HG02943 (cell line): ENCODE data around the gene DCUN1D3.

Experiments used
- ATAC-seq: cut with Tn5 transposase; IDR thresholded peaks from one replicate; pipeline ENCODE4 v1.9.1; 2021; ENCODE audit warnings: mild to moderate bottlenecking, low read depth, moderate library complexity; ENCODE audit not compliant: unreplicated experiment

Gene DCUN1D3

GRCh38 chr16:20897253-20897897 is 2.8 kb downstream of the DCUN1D3 start:
- ATAC-seq, result no peak

- ATAC-seq, result no peak
These were observed 5.8 kb downstream of the DCUN1D3 start for GRCh38 chr16:20894388-20894787.

- no peak for ATAC-seq
These were observed 10.4 kb downstream of the DCUN1D3 start for GRCh38 chr16:20889625-20890275.

- ATAC-seq, result no peak
These were observed 13.0 kb downstream of the DCUN1D3 start for GRCh38 chr16:20887207-20887606.

GRCh38 chr16:20886320-20886719 is 13.8 kb downstream of the DCUN1D3 start:
- ATAC-seq, result no peak

GRCh38 chr16:20884240-20884556 is 16.0 kb downstream of the DCUN1D3 start:
- no peak for ATAC-seq

GRCh38 chr16:20883554-20884239 is 16.5 kb downstream of the DCUN1D3 start:
- no peak for ATAC-seq

- ATAC-seq, result no peak
These were observed 18.7 kb downstream of the DCUN1D3 start for GRCh38 chr16:20881503-20881878.

- no peak for ATAC-seq
These were observed 19.2 kb downstream of the DCUN1D3 start for GRCh38 chr16:20880867-20881502.

GRCh38 chr16:20879175-20880040 is 20.8 kb downstream of the DCUN1D3 start:
- no peak for ATAC-seq

GRCh38 chr16:20878682-20879147 is 21.4 kb downstream of the DCUN1D3 start:
- ATAC-seq, result no peak

- ATAC-seq, result no peak
These were observed 24.9 kb downstream of the DCUN1D3 start for GRCh38 chr16:20875355-20875650.

GRCh38 chr16:20874088-20874581 is 26.0 kb downstream of the DCUN1D3 start:
- peak; percentile 12 for ATAC-seq

- no peak for ATAC-seq
These were observed 26.8 kb downstream of the DCUN1D3 start for GRCh38 chr16:20873331-20873730.

GRCh38 chr16:20871941-20872815 is 28.0 kb downstream of the DCUN1D3 start:
- no peak for ATAC-seq

GRCh38 chr16:20871258-20871657 is 28.9 kb downstream of the DCUN1D3 start:
- no peak for ATAC-seq

GRCh38 chr16:20870122-20870820 is 29.9 kb downstream of the DCUN1D3 start:
- ATAC-seq, result no peak

- no peak for ATAC-seq
These were observed 31.3 kb downstream of the DCUN1D3 start for GRCh38 chr16:20868890-20869289.

- no peak for ATAC-seq
These were observed 32.6 kb downstream of the DCUN1D3 start for GRCh38 chr16:20867585-20867984.
